ENCODE data around the gene PCF11. TPM values are rescaled to one million over a fixed set of nuclear protein-coding genes. Genes with fewer than 3 reads are reported as not detected.
A peak's percentile ranks its signal among the peaks of the same experiment; 100 is the strongest.

The PCF11 gene
- total RNA-seq, 2 donors from 2014 or later = 50.0 to 63.1 TPM

DNA sequence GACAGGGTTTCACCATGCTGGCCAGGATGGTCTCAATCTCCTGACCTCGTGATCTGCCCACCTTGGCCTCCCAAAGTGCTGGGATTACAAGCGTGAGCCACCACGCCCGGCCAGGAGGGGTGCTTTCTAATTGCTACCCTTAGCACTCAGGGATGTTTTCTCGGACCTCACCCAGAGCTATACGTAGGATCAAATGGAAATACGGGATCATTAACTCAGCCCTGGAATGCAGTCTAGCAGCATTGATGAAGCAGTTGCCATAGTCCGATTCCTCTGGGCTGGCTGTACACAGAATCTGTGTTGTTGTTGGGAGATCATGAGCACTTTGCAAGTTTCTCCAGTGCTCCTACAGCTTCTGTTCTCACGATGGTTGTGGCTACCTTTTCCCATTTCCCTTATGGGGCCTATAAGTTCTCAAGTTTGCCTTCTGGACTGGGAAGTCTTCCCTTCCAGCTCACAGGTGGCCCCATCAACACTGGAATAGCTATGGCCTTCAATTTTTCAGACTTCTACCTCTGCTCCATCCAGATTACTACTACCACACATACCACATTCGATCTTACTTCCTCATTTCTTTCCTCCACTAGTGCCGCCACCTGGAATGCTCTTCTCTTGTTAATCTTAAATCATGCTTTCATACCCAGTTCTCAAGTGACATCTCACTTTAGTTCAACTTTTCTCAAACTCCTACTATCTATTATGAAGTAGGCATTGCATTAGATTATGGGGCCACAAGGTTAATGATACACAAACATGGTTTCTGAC, 16.1 kb upstream of the PCF11 start:
- no peaks in the 10 kb centered on the region for H3K9me3 Mint-ChIP-seq
- no peak overlapping the region for H3K27ac Mint-ChIP-seq
- DNase-seq (ENCODE audit: low spot score in 2 of 2) = no peak
- no peak for ATAC-seq
- H3K36me3 Mint-ChIP-seq = no peaks in the 10 kb centered on the region

GRCh38 chr11:83147895-83148294, 9.0 kb upstream of the PCF11 start:
- DNase-seq (ENCODE audit: low spot score in 2 of 2) = no peak
- no peaks in the 10 kb centered on the region for H3K9me3 Mint-ChIP-seq
- H3K36me3 Mint-ChIP-seq = no peaks in the 10 kb centered on the region

DNA sequence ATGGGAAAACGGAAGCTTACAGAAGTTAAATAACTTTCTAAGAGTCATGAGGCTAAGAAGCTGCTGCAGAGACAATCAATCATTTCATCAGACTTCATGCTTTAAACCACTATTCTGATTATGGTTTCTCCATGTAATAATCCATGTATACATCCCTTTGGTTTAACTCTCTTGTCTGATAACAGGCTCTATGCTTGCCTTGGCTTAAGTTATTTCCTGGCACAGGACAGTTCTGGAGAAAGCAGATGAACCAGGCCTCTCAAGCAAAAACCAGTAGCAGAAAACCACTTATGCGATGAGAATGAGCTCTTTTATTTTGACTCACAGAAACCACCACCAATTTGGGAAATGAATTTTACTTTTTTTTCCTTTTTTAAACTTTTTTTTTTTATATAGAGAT, 6.5 kb upstream of the PCF11 start:
- no peaks in the 10 kb centered on the region for H3K9me3 Mint-ChIP-seq
- ATAC-seq = peak in 1 of 2 donors; percentile 57
- DNase-seq (ENCODE audit: low spot score in 2 of 2) = no peak
- no peaks in the 10 kb centered on the region for H3K36me3 Mint-ChIP-seq
- H3K27ac Mint-ChIP-seq = no peak overlapping the region

More at GRCh38 chr11:83147895-83148294, 9.0 kb upstream of the PCF11 start:
- no peak for ATAC-seq
- no peak overlapping the region for H3K27ac Mint-ChIP-seq

GRCh38 chr11:83151274-83151977, 5.5 kb upstream of the PCF11 start:
- Mint-ChIP-seq H3K27ac (no peak overlapping the region), H3K9me3 (no peaks in the 10 kb centered on the region), H3K36me3 (no peaks in the 10 kb centered on the region)
- ATAC-seq (peak in 1 of 2 donors; percentile 31), DNase-seq (ENCODE audit: low spot score in 2 of 2) (no peak)

DNA sequence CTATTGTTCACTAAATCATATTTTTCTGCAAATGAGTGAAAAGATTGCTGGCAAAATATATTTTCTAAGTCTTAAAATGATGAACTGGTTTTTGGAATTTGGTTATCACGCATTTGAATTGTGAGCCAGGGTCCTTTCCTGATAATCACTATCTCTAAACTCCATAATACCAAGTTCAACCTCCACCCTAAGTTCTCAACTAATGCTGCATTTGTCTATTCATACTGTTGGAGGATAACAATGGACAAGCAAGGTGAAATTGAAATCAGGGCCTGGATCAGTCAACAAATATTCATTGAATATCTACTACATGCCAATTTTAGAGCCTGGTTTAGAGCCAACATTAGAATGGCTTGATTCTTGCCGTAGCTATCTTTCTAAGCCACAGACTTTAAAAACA, 4.7 kb upstream of the PCF11 start:
- DNase-seq (ENCODE audit: low spot score in 2 of 2) (no peak), ATAC-seq (no peak)
- Mint-ChIP-seq H3K36me3 (peaks cover 5% of the 10 kb centered on the region in 2 donors), H3K9me3 (no peaks in the 10 kb centered on the region), H3K27ac (no peak overlapping the region)

DNA sequence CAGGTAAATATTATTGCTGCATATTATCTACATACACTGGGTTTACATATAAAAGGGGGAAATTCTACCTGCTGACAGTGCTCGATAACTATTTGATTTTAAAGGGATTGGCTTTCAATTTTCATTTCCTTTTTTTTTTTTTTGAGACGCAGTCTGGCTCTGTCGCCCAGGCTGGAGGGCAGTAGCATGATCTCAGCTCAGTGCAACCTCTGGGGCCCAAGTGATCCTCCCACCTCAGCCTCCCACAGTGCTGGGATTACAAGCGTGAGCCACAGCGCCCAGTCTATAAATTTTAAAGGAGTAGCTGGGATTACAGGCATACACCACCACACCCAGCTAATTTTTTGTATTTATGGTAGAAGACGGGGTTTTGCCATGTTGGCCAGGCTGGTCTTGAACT, 3.2 kb upstream of the PCF11 start:
- no peak for DNase-seq (ENCODE audit: low spot score in 2 of 2)
- no peaks in the 10 kb centered on the region for H3K9me3 Mint-ChIP-seq
- H3K36me3 Mint-ChIP-seq = peaks cover 20% of the 10 kb centered on the region in 2 donors
- ATAC-seq = no peak
- no peak overlapping the region for H3K27ac Mint-ChIP-seq

- ATAC-seq = peak; percentile 93 to 95
- Mint-ChIP-seq H3K9me3 (no peaks in the 10 kb centered on the region), H3K36me3 (peaks cover 33 to 46% of the 10 kb centered on the region in 2 donors), H3K27ac (peak overlapping the region; percentile 87 to 98)
- peak; percentile 89 to 98 for DNase-seq (ENCODE audit: low spot score in 2 of 2)
Observed at GRCh38 chr11:83156144-83156995, 561 bp upstream of the PCF11 start.

DNA sequence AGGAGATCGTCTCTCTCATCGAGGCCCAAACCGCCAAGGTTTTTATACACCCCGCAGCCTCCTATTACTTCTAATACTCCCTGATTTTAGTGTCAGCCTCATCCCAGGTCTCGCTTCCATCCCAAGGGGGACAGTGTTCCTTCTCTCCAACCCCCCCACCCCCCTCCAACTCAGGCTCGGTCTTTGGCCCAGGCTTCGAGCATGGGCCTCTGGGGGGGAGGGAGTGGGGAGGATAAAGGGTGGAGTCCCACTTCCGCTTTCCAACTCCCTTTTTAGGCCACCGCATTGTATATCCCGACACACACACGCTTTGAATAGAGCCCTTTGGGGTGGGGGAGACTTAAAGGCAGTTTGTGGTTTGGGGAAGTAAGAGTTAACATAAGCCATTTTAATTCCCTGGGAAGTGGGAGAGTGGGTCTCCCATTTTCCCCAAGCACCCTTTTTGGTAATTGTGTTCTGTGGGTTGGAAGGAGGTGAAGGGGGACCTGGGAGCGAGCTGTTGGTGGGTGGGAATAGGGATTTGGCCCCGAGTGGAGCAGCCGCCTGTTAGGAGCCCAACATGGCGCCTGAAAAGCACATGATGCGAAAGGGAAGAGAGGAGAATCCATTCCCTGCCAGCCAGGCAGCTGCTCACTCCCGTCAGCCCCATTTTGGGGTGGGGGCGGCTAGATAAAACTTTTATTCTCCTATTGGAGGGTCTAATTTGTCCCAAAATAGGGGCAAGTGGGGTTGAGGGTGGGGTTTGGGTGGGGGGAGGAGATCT, 844 bp downstream of the PCF11 start:
- DNase-seq (ENCODE audit: low spot score in 2 of 2) (peak; percentile 52 to 67), ATAC-seq (no peak)
- H3K27ac Mint-ChIP-seq = peak overlapping the region; percentile 98 to 100
- no peaks in the 10 kb centered on the region for H3K9me3 Mint-ChIP-seq
- peaks cover 33 to 54% of the 10 kb centered on the region in 2 donors for H3K36me3 Mint-ChIP-seq

DNA sequence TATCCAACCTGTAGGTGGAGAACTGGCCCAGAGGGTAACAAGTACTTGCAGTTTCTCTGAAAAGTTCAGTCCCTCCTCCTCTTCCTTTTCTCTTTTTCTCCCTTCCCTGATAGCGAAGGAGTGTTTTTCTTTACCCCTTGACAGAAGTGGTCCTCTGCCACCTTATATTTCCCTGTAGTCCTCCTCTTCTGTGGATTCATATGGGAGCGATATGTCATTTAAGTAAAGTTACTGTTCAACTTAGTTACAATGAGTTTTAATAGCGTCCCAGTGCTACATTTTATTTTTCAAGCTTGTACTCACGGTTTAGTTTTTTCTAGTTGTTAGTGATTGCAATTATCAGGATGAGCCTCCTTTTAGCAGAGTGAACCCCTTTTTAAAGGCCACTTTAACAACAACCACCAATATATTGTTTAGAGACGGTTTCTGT, 1.4 kb downstream of the PCF11 start:
- Mint-ChIP-seq H3K9me3 (no peaks in the 10 kb centered on the region), H3K27ac (peak overlapping the region; percentile 95 to 98), H3K36me3 (peaks cover 33 to 54% of the 10 kb centered on the region in 2 donors)
- DNase-seq (ENCODE audit: low spot score in 2 of 2) = no peak
- ATAC-seq = no peak

GRCh38 chr11:83158965-83159901, 2.3 kb downstream of the PCF11 start:
- ATAC-seq (no peak), DNase-seq (ENCODE audit: low spot score in 2 of 2) (no peak)
- H3K9me3 Mint-ChIP-seq = no peaks in the 10 kb centered on the region
- H3K27ac Mint-ChIP-seq = peak overlapping the region; percentile 95 to 98
- H3K36me3 Mint-ChIP-seq = peaks cover 33 to 63% of the 10 kb centered on the region in 2 donors

DNA sequence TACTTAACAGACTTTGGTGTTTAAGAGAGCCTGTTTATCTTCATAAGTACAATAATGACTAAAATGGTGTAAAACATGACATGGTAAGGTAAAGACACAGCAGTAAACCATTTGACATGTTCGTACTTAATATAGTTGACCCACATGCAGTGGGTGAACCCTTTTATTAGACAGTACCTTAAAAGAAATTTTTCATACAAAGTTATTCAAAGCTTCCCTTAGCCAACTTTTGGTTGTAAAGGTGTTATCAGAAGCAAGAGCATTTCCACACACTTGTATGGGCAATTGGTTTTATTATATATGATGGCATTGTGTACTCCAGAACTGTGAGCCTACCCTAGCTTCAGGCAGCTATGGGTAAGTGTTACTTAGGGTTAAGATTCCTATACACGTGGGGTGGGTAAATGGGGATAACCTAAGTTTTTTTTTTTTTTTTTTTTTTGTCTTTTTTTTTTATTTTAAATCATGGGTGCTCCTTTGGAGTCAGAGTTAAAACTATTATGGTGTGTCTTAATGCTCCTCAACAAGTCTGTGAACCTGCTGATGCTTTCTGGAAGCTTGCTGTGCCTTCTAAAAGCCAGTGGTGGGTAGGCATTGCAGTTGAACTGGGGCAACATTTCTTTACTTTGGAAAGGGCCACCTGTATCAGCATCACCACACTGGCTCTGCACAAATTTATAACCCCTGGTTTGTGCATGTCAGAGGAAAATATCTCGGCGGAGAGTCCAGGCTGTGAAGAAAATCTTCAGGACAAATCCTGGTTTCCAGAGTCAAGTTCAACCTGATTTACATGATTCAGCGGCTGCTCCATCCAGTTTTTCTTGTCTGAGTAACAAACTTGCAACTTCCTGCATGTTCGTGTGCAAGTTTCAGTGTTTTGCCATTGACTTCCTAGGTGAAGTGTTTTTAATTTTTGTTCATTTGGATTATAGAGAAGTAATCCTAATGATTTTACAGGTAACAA, 3.3 kb downstream of the PCF11 start:
- Mint-ChIP-seq H3K9me3 (no peaks in the 10 kb centered on the region), H3K36me3 (peaks cover 38 to 70% of the 10 kb centered on the region in 2 donors), H3K27ac (peak overlapping the region; percentile 95 to 98)
- ATAC-seq = no peak
- no peak for DNase-seq (ENCODE audit: low spot score in 2 of 2)

GRCh38 chr11:83161610-83162199, 4.8 kb downstream of the PCF11 start:
- DNase-seq (ENCODE audit: low spot score in 2 of 2) = no peak
- H3K36me3 Mint-ChIP-seq = peaks cover 50 to 85% of the 10 kb centered on the region in 2 donors
- no peak for ATAC-seq
- peaks cover 0 to 5% of the 10 kb centered on the region in 2 donors for H3K9me3 Mint-ChIP-seq
- H3K27ac Mint-ChIP-seq = peak overlapping the region; percentile 39 to 69

DNA sequence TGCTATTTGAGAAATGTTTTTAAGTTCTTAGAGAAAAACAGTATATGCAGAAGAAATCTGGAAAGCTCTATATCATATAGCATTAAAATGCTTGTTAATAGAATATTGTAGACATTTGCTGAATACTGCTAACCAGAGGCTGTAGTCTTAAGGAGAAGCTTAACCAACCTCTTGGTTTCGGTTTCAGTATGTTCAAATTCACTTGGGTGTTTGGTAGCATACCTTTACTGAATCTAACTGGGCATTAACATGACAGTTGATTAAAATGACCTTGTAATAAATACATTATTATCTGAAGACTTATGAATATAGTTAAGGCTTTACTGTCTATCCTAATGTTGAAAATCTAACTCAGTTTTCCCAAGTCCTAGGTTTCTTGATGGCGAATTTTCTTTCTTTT, 5.4 kb downstream of the PCF11 start:
- Mint-ChIP-seq H3K36me3 (peaks cover 46 to 84% of the 10 kb centered on the region in 2 donors), H3K9me3 (peaks cover 0 to 5% of the 10 kb centered on the region in 2 donors), H3K27ac (peak overlapping the region in 1 of 2 donors; percentile 39)
- DNase-seq (ENCODE audit: low spot score in 2 of 2) (no peak), ATAC-seq (peak in 1 of 2 donors; percentile 43)

All from activated naive CD4-positive, alpha-beta T cell treated with anti-CD3 and anti-CD28 coated beads, Interleukin-2, amount 50 U/mL, for 72 hours (primary cell).